Measurements from ENCODE around the gene ARL15. TPM values are rescaled to one million over a fixed set of nuclear protein-coding genes. Genes with fewer than 3 reads are reported as not detected.

The ARL15 gene
- total and polyA plus RNA-seq, 9 of the 15 experiments (the other 6 are each of a cell fraction or from before 2014, with no cell fraction given) = 18.5 to 80.4 (median 57.0) TPM

DNA sequence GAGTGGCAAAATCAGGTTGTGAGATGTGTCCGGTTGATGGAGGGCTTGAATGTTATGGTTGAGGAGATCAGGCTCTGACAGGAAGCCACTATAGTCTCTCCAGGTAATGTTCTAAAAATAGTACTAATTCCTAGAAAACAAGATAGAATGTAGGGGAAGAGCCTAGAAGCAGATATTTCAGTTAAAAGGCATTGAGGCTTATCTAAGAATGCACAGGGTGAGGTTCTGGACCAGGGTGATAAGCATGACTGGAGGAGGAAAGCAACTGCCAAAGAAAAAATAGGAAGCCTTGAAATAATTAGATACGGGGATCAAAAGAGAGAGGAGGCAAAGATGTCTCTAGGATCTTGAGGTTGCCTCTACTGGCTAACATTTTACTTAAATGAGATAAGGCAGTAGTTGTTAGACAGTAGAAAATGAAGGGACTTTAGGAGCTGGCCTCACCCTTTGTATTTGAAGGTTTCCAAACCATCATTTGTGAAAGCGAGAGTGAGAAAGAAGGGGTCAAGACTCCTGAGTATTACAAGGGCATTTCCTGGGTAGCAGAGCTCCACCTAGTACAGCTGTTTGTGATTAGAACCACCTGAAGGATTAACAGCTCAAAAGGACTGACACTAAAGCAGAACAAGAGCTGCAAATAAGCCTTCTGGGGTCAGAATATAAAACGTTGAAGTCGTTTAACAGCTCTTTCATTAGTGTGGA is 15.4 kb upstream of the ARL15 start (continued):
- peak; percentile 89 for TF ChIP-seq ZNF311 (CRISPR knock-in tag; IDR thresholded peaks at IDR 0.05)
- TF ChIP-seq ZNF324 (CRISPR knock-in tag; IDR thresholded peaks at IDR 0.05) = no peak; the same call in 1 of the 2 replicates
- no peak for TF ChIP-seq NR2C1 (IDR thresholded peaks at IDR 0.05)
- TF ChIP-seq NR2C1 (tag; IDR thresholded peaks at IDR 0.05) = peak; percentile 55
- no peak for TF ChIP-seq ZNF699 (CRISPR knock-in tag; IDR thresholded peaks at IDR 0.05; ENCODE audit: insufficient replicate concordance)
- no peak for TF ChIP-seq SAFB2 (IDR thresholded peaks at IDR 0.05; ENCODE audit: borderline replicate concordance, low read depth, low read length, severe bottlenecking)
- no peak for TF ChIP-seq ZNF263 (CRISPR knock-in tag; IDR thresholded peaks at IDR 0.05; ENCODE audit: borderline replicate concordance)
- TF ChIP-seq, protein P1, sequence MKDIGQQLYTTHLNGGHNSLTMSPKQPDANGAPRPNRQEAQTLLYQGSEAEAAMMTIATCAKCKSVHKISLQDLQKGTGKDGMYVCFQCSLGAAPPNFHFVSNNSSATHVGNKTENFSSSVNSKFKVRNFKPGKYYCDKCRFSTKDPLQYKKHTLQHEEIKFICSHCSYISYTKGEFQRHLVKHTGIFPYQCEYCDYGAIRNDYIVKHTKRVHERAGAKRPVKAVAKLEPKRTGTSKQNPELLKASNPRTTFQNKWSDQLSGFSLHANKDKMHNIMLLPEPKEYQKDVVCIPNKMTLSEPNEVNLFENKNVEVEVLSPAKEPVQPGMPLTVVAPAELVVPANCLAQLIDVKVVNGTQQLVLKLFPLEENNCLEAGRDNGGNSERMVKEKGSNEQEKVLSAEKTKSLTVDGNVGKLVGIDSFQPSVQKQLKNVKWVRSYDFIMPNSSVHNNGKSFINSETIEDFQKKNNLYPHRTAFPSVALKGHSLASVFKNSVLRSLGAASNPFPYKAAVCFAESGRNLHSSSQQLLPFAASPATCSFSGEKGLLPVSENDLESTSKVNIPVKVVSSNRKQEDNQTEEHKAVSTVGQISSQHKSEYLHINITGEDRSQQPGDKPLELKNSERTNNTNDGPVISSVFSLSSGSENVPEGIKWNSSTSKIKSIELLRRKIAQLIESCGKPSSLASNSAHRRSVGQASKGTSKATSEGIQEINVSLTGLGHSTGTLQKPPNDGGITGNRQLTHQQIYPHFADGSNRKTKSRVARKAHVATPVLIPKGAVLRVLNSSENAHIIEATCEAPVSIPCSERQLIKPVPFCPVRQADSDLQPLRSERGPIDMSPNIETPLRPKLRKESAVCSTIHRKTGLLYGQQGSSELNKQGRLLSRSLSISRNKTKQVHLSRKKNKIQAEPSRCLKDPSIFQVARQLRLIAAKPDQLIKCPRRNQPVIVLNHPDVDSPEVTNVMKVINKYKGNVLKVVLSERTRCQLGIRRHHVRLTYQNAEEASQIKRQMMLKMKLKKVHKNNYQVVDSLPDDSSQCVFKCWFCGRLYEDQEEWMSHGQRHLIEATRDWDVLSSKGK (CRISPR knock-in tag; IDR thresholded peaks at IDR 0.05) = no peak
- TF ChIP-seq SRSF9 (IDR thresholded peaks at IDR 0.05; ENCODE audit: borderline replicate concordance, low read depth, low read length) = no peak
- peak; percentile 48 for TF ChIP-seq TCF7L2 (IDR thresholded peaks at IDR 0.05; ENCODE audit: low read depth, low read length)
- TF ChIP-seq TAF1 (IDR thresholded peaks at IDR 0.05; ENCODE audit: control insufficient read depth, extremely low read depth, insufficient read depth, low read length, severe bottlenecking) = peak; percentile 36
- TF ChIP-seq, protein P2, sequence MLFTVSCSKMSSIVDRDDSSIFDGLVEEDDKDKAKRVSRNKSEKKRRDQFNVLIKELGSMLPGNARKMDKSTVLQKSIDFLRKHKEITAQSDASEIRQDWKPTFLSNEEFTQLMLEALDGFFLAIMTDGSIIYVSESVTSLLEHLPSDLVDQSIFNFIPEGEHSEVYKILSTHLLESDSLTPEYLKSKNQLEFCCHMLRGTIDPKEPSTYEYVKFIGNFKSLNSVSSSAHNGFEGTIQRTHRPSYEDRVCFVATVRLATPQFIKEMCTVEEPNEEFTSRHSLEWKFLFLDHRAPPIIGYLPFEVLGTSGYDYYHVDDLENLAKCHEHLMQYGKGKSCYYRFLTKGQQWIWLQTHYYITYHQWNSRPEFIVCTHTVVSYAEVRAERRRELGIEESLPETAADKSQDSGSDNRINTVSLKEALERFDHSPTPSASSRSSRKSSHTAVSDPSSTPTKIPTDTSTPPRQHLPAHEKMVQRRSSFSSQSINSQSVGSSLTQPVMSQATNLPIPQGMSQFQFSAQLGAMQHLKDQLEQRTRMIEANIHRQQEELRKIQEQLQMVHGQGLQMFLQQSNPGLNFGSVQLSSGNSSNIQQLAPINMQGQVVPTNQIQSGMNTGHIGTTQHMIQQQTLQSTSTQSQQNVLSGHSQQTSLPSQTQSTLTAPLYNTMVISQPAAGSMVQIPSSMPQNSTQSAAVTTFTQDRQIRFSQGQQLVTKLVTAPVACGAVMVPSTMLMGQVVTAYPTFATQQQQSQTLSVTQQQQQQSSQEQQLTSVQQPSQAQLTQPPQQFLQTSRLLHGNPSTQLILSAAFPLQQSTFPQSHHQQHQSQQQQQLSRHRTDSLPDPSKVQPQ (CRISPR knock-in tag; IDR thresholded peaks at IDR 0.05; ENCODE audit: borderline replicate concordance) = peak; percentile 69; the same call in 1 of the 2 replicates
- no peak for TF ChIP-seq ARID2 (IDR thresholded peaks at IDR 0.05)
- TF ChIP-seq RCOR1 (IDR thresholded peaks at IDR 0.05; ENCODE audit: borderline replicate concordance in 1 of 2, low read depth in 2 of 2, low read length in 2 of 2) = peak; percentile 85 to 96; a peak in 3 of 4 replicates
- no peak for TF ChIP-seq FOXP1 (CRISPR knock-in tag; IDR thresholded peaks at IDR 0.05)
- TF ChIP-seq ARID4B (CRISPR knock-in tag; IDR thresholded peaks at IDR 0.05) = no peak
- TF ChIP-seq MIER1 (IDR thresholded peaks at IDR 0.05; ENCODE audit: low read depth) = no peak

Data from K562 (cell line).